Stimulated activated CD4-positive, alpha-beta T cell treated with anti-CD3 and anti-CD28 coated beads, Interleukin-4, amount 100 ng/mL, for 24 hours (primary cell): Measurements from ENCODE around the gene LDB2.
"Not testable (repeated sequence)": the region's sequence is repeated elsewhere in the genome, so short reads cannot be mapped to it uniquely, and the experiment has no call there.

Source experiments
- DNase-seq: peaks from one replicate; pipeline ENCODE4 v3.0.0-alpha.2; 2020

LDB2 gene

GRCh38 chr4:16897991-16898827 lies at the start of gene LDB2:
LDB2 (minus strand) TSS chr4:16898645.
- no peak for DNase-seq

GRCh38 chr4:16942491-16942890 lies 44.0 kb upstream of the LDB2 start:
- no peak for DNase-seq

- no peak for DNase-seq
Measured at GRCh38 chr4:16939178-16939577, 40.7 kb upstream of the LDB2 start.

GRCh38 chr4:16938512-16939040 lies 40.1 kb upstream of the LDB2 start:
- no peak for DNase-seq

- no peak for DNase-seq
Measured at GRCh38 chr4:16931339-16932305, 33.2 kb upstream of the LDB2 start.

GRCh38 chr4:16926214-16926613 lies 27.8 kb upstream of the LDB2 start:
- DNase-seq, result no peak

- DNase-seq, result not testable (repeated sequence)
Measured at GRCh38 chr4:16918716-16919115, 20.3 kb upstream of the LDB2 start.

DNA sequence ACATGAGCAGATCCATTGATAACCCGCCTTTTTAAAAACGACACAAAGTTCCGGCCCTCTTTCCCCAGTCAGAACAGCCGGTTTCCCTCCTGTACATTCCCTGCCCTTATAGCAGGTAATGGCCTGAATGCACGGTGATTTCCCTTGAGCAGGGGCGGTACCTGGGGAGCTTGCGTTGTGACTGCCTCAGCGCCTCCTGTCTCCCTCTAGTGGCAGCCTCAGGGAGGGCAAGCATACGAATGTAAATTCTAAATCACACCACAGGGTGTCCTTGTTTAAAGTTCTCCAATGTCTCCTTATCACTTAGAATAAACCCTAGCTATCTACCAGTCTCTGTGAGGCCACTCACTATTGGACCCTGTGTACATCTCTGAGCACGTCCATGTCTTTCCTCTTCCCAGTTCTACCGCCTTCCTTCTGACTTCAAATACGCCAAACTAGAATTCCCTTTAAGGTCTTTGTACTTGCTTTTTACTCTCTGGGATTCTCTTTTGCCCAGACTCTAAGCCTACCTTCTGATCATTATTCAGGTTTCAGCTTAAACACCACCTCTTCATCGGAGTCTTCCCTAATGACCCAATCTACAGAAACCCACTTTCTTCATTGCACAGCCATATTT lies 18.4 kb upstream of the LDB2 start:
- DNase-seq, result peak; percentile 72

GRCh38 chr4:16916031-16916430 lies 17.6 kb upstream of the LDB2 start:
- DNase-seq, result no peak

DNA sequence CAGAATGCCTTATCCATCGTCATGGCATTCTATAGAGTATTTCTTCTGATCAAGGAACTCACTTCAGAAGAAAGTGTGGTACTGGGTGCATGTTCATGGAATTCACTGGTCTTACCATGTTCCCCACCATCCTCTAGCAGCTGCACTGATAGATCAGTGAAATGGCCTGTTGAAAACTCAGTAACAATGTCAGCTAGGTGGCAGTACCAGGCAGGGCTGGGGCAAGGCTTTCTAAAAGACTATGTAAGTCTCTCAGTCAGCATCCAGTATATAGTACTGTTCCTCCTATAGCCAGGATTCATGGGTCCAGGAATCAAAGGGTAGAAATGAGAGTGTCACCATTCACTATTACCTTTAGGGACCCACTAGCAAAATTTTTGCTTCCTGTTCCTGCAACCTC lies 15.8 kb upstream of the LDB2 start:
- no peak for DNase-seq

GRCh38 chr4:16912896-16913295 lies 14.5 kb upstream of the LDB2 start:
- no peak for DNase-seq

- no peak for DNase-seq
Measured at GRCh38 chr4:16909281-16909680, 10.8 kb upstream of the LDB2 start.

GRCh38 chr4:16908377-16909021 lies 10.1 kb upstream of the LDB2 start:
- DNase-seq, result no peak

- no peak for DNase-seq
Measured at GRCh38 chr4:16900325-16900724, 1.9 kb upstream of the LDB2 start.

DNA sequence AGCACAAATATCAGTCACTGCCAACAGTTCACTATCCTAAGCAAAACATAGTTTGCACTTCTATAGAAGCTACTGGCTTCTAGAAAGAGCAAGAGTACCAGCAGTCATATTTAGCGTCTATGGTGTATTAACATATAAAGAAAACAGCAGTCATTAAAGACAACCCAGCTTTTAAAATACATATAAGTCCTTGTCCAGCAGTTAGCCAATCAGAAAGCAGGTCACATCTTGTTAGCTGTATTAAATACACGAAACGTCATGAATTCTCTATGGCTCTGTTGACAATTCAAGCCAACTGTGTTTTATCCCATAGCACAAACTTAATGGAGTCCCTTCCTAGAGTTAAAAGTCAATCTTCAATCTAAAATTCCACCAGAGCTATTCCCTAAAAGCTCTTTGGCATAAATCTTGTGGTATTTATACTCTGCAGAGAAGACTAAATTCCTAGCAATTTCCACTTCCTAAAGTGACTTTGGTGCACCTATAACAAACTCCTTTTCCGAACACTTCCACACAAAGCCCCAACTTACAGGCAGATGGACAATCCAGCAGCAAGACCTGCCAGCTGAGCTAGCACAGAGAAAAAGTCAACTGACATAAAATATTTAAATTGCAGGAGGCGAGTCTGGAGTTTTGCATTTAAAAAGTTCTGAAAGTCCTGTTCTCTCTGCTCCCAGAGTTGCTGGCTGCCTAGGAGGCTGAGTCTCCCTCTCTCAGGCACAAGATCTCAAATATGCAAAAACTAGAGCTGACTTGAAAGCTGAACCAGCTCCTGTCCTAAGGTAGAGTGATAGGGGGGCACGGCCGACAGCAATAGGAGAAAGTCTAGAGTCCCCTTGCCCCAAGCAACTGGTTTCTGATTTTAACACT lies 1.3 kb downstream of the LDB2 start:
- no peak for DNase-seq

- no peak for DNase-seq
Measured at GRCh38 chr4:16894406-16894805, 4.0 kb downstream of the LDB2 start.

- no peak for DNase-seq
Measured at GRCh38 chr4:16893141-16893651, 5.2 kb downstream of the LDB2 start.

GRCh38 chr4:16890651-16891050 lies 7.8 kb downstream of the LDB2 start:
- no peak for DNase-seq

- DNase-seq, result no peak
Measured at GRCh38 chr4:16889945-16890344, 8.5 kb downstream of the LDB2 start.

- no peak for DNase-seq
Measured at GRCh38 chr4:16887887-16888286, 10.6 kb downstream of the LDB2 start.
